GM18868 (cell line): ENCODE data around the gene MAGI2.
"Not testable (repeated sequence)": the region's sequence is repeated elsewhere in the genome, so short reads cannot be mapped to it uniquely, and the experiment has no call there.

Experiments used
- ATAC-seq: cut with Tn5 transposase; IDR thresholded peaks from one replicate; pipeline ENCODE4 v1.9.1; 2021; ENCODE audit warnings: mild to moderate bottlenecking, moderate library complexity; ENCODE audit not compliant: unreplicated experiment

Gene MAGI2

GRCh38 chr7:79071187-79071586 is 382.3 kb downstream of the MAGI2 start:
- not testable (repeated sequence) for ATAC-seq

- no peak for ATAC-seq
These were observed 389.2 kb downstream of the MAGI2 start for GRCh38 chr7:79064187-79064823.

GRCh38 chr7:79063019-79063698 is 390.3 kb downstream of the MAGI2 start:
- no peak for ATAC-seq

GRCh38 chr7:79060498-79060897 is 393.0 kb downstream of the MAGI2 start:
- ATAC-seq, result no peak

- ATAC-seq, result no peak
These were observed 397.6 kb downstream of the MAGI2 start for GRCh38 chr7:79055722-79056415.

- ATAC-seq, result no peak
These were observed 401.6 kb downstream of the MAGI2 start for GRCh38 chr7:79051915-79052314.

GRCh38 chr7:79050603-79051002 is 402.9 kb downstream of the MAGI2 start:
- ATAC-seq, result no peak

GRCh38 chr7:79046061-79046460 is 407.4 kb downstream of the MAGI2 start:
- no peak for ATAC-seq

GRCh38 chr7:79037001-79037400 is 416.5 kb downstream of the MAGI2 start:
- no peak for ATAC-seq

- ATAC-seq, result no peak
These were observed 417.1 kb downstream of the MAGI2 start for GRCh38 chr7:79036356-79036755.

GRCh38 chr7:79035858-79036257 is 417.6 kb downstream of the MAGI2 start:
- ATAC-seq, result no peak

GRCh38 chr7:79034730-79035129 is 418.7 kb downstream of the MAGI2 start:
- ATAC-seq, result no peak

- ATAC-seq, result not testable (repeated sequence)
These were observed 433.8 kb downstream of the MAGI2 start for GRCh38 chr7:79019711-79020110.

- no peak for ATAC-seq
These were observed 441.5 kb downstream of the MAGI2 start for GRCh38 chr7:79011921-79012320.

GRCh38 chr7:79009647-79010046 is 443.8 kb downstream of the MAGI2 start:
- no peak for ATAC-seq

- no peak for ATAC-seq
These were observed 444.7 kb downstream of the MAGI2 start for GRCh38 chr7:79008786-79009185.

GRCh38 chr7:78996013-78996412 is 457.5 kb downstream of the MAGI2 start:
- no peak for ATAC-seq

- ATAC-seq, result no peak
These were observed 460.1 kb downstream of the MAGI2 start for GRCh38 chr7:78993341-78993740.

- no peak for ATAC-seq
These were observed 468.0 kb downstream of the MAGI2 start for GRCh38 chr7:78985509-78985908.

GRCh38 chr7:78983483-78983882 is 470.0 kb downstream of the MAGI2 start:
- no peak for ATAC-seq

GRCh38 chr7:78970440-78970916 is 483.0 kb downstream of the MAGI2 start:
- no peak for ATAC-seq

GRCh38 chr7:78968951-78969350 is 484.5 kb downstream of the MAGI2 start:
- no peak for ATAC-seq
